ENCODE results near the gene RGSL1. TPM values are rescaled to one million over a fixed set of nuclear protein-coding genes. Genes with fewer than 3 reads are reported as not detected.

The RGSL1 gene
- total and polyA plus RNA-seq, 2 of the 8 experiments (the other 6 are each of a cell fraction or from before 2014, with no cell fraction given): not detected

GRCh38 chr1:182580736-182581135 lies 130.8 kb downstream of the RGSL1 start (continued):
- TF ChIP-seq CHD7 (IDR thresholded peaks at IDR 0.05; ENCODE audit: insufficient replicate concordance, low read length) (no peak), HDAC2 (IDR thresholded peaks at IDR 0.05; ENCODE audit: borderline replicate concordance in 1 of 2, low read depth in 2 of 2, low read length in 2 of 2) (no peak), RXRA (IDR thresholded peaks at IDR 0.05; ENCODE audit: insufficient read depth, low read depth, low read length) (no peak), MAFK (IDR thresholded peaks at IDR 0.05; ENCODE audit: low read depth, low read length) (no peak), SIN3A (conservative IDR thresholded peaks at IDR 0.05 in 1 of 2, IDR thresholded peaks at IDR 0.05 in 1 of 2; ENCODE audit: low read depth in 1 of 2, low read length in 2 of 2) (no peak), BACH1 (IDR thresholded peaks at IDR 0.05; ENCODE audit: low read length) (no peak), KDM4A (IDR thresholded peaks at IDR 0.05; ENCODE audit: low read depth, low read length, severe bottlenecking) (no peak), EP300 (IDR thresholded peaks at IDR 0.05; ENCODE audit: borderline replicate concordance in 1 of 2, low read depth in 2 of 2, low read length in 2 of 2) (no peak), CREB1 (IDR thresholded peaks at IDR 0.05) (no peak)

All from H1 (cell line).